ENCODE data around the gene WSCD2. TPM values are rescaled to one million over a fixed set of nuclear protein-coding genes. Genes with fewer than 3 reads are reported as not detected.

WSCD2 gene
- total RNA-seq, 2 donors from 2014 or later: 0.31 TPM; not detected in 1

GRCh38 chr12:108102363-108102762, 26.7 kb upstream of the WSCD2 start:
- no peaks in the 10 kb centered on the region for H3K27me3 ChIP-seq
- DNase-seq (ENCODE audit: low spot score): no peak
- no peaks in the 10 kb centered on the region for H3K36me3 ChIP-seq
- TF ChIP-seq, protein P1, sequence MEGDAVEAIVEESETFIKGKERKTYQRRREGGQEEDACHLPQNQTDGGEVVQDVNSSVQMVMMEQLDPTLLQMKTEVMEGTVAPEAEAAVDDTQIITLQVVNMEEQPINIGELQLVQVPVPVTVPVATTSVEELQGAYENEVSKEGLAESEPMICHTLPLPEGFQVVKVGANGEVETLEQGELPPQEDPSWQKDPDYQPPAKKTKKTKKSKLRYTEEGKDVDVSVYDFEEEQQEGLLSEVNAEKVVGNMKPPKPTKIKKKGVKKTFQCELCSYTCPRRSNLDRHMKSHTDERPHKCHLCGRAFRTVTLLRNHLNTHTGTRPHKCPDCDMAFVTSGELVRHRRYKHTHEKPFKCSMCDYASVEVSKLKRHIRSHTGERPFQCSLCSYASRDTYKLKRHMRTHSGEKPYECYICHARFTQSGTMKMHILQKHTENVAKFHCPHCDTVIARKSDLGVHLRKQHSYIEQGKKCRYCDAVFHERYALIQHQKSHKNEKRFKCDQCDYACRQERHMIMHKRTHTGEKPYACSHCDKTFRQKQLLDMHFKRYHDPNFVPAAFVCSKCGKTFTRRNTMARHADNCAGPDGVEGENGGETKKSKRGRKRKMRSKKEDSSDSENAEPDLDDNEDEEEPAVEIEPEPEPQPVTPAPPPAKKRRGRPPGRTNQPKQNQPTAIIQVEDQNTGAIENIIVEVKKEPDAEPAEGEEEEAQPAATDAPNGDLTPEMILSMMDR (IDR thresholded peaks at IDR 0.05): no peak
- no peaks in the 10 kb centered on the region for H3K4me1 ChIP-seq
- no peaks in the 10 kb centered on the region for H3K9me3 ChIP-seq
- no peak overlapping the region for H3K4me3 ChIP-seq
- H3K27ac ChIP-seq: no peak overlapping the region

GRCh38 chr12:108103087-108103486, 26.0 kb upstream of the WSCD2 start:
- H3K27me3 ChIP-seq: no peaks in the 10 kb centered on the region
- no peaks in the 10 kb centered on the region for H3K4me1 ChIP-seq
- TF ChIP-seq, protein P1 (IDR thresholded peaks at IDR 0.05): no peak
- H3K27ac ChIP-seq: no peak overlapping the region
- H3K36me3 ChIP-seq: no peaks in the 10 kb centered on the region
- no peaks in the 10 kb centered on the region for H3K9me3 ChIP-seq
- no peak for DNase-seq (ENCODE audit: low spot score)
- H3K4me3 ChIP-seq: no peak overlapping the region

DNA sequence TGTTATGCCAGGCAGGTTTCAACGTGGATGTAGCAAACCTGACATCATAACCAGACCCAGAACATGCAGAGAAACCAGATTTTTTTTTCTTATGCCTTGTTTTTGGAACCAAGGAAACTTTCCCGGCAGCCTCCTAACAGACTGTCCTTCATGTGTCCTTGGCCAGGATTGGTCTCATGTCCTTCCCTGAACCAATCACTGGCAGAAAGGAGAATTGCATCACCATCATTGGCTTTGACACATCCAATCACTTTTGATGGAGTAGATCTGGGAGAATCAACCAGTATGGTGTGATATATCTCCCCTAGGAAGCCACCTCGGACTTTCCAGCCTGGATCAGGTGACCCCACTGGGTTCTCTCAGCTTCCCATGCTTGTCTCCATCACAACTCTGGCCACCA, 25.6 kb upstream of the WSCD2 start:
- Histone ChIP-seq H3K27me3 (no peaks in the 10 kb centered on the region), H3K9me3 (no peaks in the 10 kb centered on the region), H3K36me3 (no peaks in the 10 kb centered on the region), H3K27ac (no peak overlapping the region), H3K4me1 (no peaks in the 10 kb centered on the region), H3K4me3 (no peak overlapping the region)
- TF ChIP-seq, protein P1 (IDR thresholded peaks at IDR 0.05): no peak
- no peak for DNase-seq (ENCODE audit: low spot score)

DNA sequence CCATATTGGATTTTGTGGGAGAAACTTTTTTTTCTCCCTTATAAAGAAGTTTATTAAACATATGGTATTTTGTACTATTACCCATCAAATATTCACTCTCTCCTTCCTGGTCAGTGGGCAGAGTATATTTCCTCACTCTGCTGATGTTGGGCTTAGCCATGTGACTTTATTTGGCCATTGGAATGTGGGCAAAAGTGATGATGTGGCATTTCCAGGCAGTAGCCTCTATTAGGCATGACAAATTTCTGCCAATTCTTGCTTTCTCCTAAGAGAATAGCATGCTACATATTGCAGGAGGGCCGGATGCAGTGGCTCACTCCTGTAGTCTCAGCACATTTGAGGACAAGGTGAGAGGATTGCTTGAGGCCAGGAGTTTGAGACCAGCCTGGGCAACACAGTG, 24.4 kb upstream of the WSCD2 start:
- Histone ChIP-seq H3K4me1 (no peaks in the 10 kb centered on the region), H3K4me3 (no peak overlapping the region), H3K9me3 (no peaks in the 10 kb centered on the region), H3K27ac (no peak overlapping the region), H3K27me3 (no peaks in the 10 kb centered on the region), H3K36me3 (no peaks in the 10 kb centered on the region)
- no peak for DNase-seq (ENCODE audit: low spot score)
- TF ChIP-seq, protein P1 (IDR thresholded peaks at IDR 0.05): no peak

GRCh38 chr12:108106599-108106998, 22.5 kb upstream of the WSCD2 start:
- H3K27ac ChIP-seq: no peak overlapping the region
- H3K9me3 ChIP-seq: no peaks in the 10 kb centered on the region
- TF ChIP-seq, protein P1 (IDR thresholded peaks at IDR 0.05): no peak
- H3K27me3 ChIP-seq: no peaks in the 10 kb centered on the region
- no peaks in the 10 kb centered on the region for H3K4me1 ChIP-seq
- H3K4me3 ChIP-seq: no peak overlapping the region
- no peaks in the 10 kb centered on the region for H3K36me3 ChIP-seq
- DNase-seq (ENCODE audit: low spot score): no peak

DNA sequence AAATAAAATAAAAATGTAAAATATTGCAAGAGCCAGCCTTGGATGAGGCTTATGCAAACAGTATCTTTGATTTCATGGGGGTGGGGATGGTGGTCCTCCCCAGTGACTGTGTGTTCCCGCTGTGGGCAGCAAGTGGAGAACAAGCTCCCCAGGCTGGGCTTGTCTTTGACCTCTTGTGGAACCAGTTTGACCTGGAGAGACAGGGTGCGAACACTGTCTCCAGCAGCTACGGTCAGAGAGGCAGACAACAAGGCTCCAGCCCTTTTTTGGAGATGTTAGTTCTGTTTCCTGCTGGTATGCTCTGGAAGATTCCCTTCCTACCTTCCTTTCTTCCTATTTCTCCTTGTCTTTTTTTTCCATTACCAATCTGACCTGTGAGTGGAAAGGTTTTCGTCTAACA, 21.8 kb upstream of the WSCD2 start:
- Histone ChIP-seq H3K4me3 (no peak overlapping the region), H3K36me3 (no peaks in the 10 kb centered on the region), H3K4me1 (no peaks in the 10 kb centered on the region), H3K27me3 (no peaks in the 10 kb centered on the region), H3K27ac (no peak overlapping the region), H3K9me3 (no peaks in the 10 kb centered on the region)
- TF ChIP-seq, protein P1 (IDR thresholded peaks at IDR 0.05): no peak
- DNase-seq (ENCODE audit: low spot score): no peak

Measured in right atrium auricular region (tissue), 2 donors.